ELR (cell line): Measurements from ENCODE around the gene ZCCHC2.

Source experiments
- DNase-seq: peaks from one replicate; pipeline ENCODE4 v3.0.0-alpha.2; 2015; ENCODE audit warnings: low read depth

ZCCHC2 gene

GRCh38 chr18:62609764-62610163 is 86.9 kb downstream of the ZCCHC2 start:
- DNase-seq, result no peak

GRCh38 chr18:62610351-62610700 is 87.5 kb downstream of the ZCCHC2 start:
- no peak for DNase-seq

- no peak for DNase-seq
Observed at GRCh38 chr18:62610701-62611411, 88.0 kb downstream of the ZCCHC2 start.

GRCh38 chr18:62611453-62612288 is 88.8 kb downstream of the ZCCHC2 start:
- no peak for DNase-seq

GRCh38 chr18:62612289-62612645 is 89.4 kb downstream of the ZCCHC2 start:
- DNase-seq, result no peak

- no peak for DNase-seq
Observed at GRCh38 chr18:62612776-62613175, 90.0 kb downstream of the ZCCHC2 start.

- DNase-seq, result no peak
Observed at GRCh38 chr18:62614494-62614893, 91.7 kb downstream of the ZCCHC2 start.

- no peak for DNase-seq
Observed at GRCh38 chr18:62616331-62616805, 93.5 kb downstream of the ZCCHC2 start.

GRCh38 chr18:62617793-62618591 is 95.2 kb downstream of the ZCCHC2 start:
- no peak for DNase-seq

- DNase-seq, result no peak
Observed at GRCh38 chr18:62618735-62619134, 95.9 kb downstream of the ZCCHC2 start.

- no peak for DNase-seq
Observed at GRCh38 chr18:62621546-62621945, 98.7 kb downstream of the ZCCHC2 start.

GRCh38 chr18:62625019-62625418 is 102.2 kb downstream of the ZCCHC2 start:
- DNase-seq, result no peak
